ENCODE results near the gene APPL1.
"Not testable (repeated sequence)": the region's sequence is repeated elsewhere in the genome, so short reads cannot be mapped to it uniquely, and the experiment has no call there.

The APPL1 gene

DNA sequence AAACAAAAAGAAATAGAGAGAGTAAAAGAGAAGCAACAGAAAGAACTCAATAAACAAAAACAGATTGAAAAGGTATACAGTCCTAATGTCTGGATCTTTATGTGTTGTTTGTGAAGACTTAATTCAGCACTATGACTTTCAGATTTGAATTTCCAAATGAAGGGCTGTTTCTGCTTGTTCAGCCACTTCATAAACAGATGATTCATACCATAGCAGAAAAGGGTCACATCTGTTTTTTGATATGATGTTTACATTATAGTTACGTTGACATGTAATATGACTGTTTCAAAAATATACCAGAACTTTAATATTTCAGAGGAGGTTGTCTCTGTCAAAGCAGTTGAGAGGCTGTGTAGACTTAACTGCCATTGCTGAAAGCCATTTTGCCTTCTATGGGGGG, 40.9 kb downstream of the APPL1 start:
- no peak for DNase-seq (ENCODE audit: low spot score)

DNA sequence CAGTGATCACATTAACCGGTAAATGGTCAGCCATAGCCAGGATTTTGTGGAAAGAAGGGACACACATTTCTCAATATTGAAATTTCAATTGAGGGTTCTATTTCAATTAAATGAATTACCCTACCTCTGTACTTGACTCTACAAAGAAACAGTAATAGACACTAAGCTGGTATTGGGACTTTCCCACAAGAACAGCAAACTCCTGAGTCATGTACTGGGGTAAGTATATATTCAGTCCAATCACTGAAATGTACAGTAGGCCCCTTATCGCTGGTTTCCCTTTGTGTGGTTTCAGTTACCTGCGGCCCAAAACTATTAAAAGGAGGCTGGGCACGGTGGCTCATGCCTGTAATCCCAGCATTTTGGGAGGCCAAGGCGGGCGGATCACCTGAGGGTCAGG, 47.3 kb downstream of the APPL1 start:
- no peak for DNase-seq (ENCODE audit: low spot score)

DNA sequence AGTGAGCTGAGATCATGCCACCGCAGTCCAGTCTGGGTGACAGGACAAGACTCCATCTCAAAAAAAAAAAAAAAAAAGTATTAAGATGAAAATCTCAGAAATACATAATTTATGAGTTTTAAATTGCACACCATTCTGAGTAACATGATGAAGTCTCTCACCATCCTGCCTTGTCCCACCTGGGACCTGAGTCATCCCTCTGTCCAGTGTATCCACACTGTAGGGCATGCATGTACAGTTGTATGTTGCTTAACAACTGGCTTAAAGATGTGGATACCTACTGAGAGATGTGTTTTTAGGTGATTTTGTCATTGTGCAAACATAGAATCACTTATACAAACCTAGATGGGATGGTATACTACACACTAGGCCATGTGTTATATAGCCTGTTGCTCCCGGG, 47.9 kb downstream of the APPL1 start:
- no peak for DNase-seq (ENCODE audit: low spot score)

DNA sequence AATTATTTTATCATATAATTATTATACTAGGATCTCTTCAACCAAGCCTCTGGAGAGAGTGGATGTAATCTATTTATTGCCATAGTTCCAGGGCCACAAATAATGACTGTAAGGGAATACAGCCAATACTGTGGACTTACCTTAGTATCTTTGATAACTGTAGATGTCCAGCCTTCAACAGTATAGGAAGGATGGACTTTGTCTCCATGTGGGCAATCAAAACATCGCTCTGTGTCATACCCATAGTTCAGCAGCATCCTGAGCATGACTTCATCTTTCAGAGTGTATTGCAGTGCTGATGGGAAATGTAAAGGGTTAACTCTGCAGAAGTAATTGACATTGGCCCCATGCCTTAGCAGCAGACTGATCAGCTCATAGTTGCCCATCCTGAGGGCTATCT, 50.7 kb downstream of the APPL1 start:
- DNase-seq (ENCODE audit: low spot score), result no peak

DNA sequence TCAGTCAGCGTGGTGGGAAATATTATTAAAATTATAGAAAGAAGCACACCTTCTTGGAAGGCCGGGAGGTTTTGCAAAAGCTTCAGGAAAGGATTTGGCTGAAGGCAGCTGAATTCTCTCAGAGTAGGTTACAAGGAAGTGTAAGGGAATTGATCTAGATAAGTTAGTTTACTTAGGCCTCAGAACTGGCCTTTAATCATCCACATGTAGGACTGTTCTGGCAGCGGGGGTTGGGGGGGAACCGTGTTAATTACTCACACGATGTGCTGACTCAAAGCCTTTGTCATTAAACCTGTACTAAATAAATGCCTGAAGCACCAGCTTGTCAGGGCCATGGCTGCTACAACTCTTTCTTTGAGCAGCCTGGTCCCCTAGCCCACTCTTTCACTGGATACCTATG, 52.2 kb downstream of the APPL1 start:
- no peak for DNase-seq (ENCODE audit: low spot score)

DNA sequence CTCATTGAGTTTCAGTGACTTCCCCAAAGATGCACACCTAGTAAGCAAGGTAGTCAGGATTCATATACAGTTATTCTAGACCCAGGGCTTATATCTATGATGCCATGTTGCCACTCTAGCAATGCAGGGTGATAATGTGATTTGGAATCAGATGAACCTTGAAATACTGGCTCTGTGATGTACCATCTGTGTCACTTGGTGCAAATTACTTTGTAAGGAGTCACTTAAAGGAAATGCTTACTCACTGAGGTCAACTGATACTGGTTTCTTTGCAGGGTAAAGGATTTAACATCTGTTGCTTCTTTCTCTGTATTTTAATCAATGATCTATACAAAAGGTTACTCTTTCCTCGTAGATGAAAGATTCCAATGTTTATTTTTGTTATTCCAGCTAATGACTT, 54.2 kb downstream of the APPL1 start:
- peak; percentile 9 for DNase-seq (ENCODE audit: low spot score)

DNA sequence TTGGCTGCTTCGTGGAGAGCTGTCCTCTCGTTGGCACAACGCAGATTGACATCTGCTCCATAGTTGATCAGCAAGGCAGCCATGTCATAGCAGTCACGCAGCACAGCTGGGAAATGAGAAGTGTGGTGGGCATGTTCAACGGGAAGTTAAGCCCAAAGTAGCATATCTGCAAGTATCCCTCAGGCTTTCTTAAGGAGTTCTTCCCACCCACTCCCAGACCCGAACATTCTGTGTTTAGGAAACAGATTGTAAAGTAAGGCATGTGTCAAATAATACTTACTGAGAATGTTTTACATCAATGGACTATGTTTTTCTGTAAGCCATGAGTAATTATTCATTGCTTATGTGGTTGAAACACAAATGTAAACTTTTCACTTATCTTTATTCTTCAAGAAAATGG, 55.8 kb downstream of the APPL1 start:
- DNase-seq (ENCODE audit: low spot score), result no peak

DNA sequence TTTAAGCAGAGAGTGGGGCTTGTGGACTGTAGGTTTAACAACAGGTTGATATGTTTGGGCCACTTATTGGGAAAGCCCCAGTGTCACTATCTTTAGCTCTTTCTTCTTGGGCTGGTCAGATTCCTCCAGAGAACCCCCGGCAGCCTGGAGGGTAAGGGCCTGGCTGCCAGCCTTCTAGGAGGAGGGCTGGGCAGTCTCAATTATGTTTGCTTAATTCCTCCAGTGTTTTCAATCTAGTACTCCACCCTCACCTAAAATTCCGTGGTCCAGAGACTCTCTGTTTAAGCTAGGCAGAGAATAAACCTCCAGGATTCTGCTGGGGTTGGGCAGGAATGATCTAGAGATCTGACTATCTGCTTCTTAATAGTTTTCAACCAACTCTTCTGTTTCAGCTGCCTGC, 59.7 kb downstream of the APPL1 start:
- DNase-seq (ENCODE audit: low spot score), result no peak

DNA sequence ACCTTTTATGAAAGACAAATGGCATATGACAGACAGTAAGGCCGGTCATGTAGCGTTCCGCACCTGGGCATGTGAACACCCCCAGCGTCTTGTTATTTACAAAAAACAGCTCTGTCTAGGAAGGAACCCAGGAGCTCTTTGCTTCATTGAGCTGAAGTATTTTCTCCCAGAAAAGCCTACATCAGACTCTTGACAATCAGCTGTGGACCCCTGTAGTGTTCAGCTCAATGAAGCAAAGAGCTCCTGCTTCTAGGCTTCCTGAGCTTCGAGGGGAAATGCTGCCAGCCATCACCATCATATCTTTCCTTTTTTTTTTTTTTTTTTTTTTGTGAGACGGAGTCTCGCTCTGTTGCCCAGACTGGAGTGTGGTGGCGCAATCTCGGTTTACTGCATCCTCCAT, 60.9 kb downstream of the APPL1 start:
- no peak for DNase-seq (ENCODE audit: low spot score)

DNA sequence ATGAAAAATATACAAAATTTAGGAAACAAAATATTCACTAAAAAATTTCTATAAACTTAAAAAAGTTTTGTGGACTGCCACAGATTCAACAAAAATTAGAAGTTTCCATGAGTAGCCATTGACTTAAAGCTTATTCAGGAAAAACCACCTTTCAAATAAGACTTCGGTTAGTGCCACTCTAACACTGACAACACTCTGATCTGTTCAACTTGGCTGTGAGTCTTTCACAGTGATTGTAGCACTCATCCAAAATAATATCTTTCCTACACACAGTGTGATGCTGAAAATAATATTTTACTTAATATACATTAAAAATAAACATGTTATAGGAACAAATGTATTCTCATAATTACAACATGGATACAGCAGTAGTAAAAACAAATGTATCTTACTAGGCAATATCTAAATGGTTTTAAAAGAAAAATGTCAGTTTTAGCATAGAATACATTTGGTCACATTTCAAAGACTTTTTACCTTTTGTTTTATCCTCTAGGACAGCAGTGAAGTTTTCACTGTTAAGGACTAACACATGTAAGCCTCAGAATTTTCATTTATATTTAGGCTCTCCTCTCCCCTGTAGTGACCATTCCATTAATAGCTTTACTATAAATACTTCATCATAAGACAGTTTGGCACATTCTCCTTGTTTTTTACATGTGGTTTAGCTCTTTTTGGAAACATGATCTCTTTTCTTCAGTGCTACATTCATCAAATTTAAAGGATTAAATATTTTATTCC, 64.8 kb downstream of the APPL1 start, which contains the start of gene ASB14:
TSS of gene ASB14 (minus strand) at position 527 of the 738 bp plus-strand sequence. CDS start 652 bp downstream, outside the sequence.
- no peak for DNase-seq (ENCODE audit: low spot score)

DNA sequence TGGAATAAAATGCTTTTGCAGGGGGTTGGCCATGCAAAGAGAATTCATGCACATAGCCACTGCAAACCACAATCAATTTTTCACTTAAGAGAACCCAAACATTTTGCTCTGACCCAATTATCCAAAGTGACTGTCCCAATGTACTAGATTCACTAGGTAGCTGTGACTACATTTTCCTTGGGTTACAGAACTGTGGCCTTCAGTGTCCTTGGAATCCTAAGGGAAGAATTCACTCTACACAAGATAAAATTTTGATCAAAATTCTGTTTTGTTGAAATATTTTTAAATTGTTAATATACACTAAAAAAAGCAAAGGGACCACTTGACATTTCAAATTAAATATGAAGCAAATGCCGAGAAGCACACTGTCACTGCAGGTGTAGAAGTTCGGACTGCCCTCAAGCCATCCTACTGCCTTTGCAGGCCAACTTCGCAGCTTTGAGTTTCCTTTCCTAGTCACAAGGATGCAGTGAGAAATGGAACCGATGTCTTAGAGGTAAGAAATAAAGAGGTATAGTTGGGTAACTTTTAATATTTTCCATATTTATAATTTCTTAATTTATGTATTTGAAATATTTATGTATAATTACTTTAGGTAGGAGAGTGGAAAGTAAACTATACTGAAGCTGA, 65.5 kb downstream of the APPL1 start:
- DNase-seq (ENCODE audit: low spot score), result no peak

DNA sequence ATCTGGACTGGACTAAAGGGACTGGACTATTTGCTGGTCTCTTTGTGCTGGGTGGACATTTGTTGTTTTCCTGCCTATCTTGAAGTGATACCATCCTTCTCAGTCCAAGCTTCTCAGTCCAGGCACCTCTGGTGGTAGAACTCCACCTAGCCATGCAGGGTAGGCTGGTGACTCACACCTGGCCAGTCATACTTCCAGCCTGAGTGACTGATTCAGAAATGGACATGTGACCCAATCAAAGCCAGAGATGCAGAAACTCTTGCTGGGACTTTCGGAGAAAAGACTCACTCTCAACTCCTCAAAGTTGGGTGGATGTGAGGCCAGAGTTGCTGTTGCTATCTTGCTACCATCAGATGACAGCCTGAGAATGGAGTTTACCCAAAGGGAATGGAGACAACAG, 70.5 kb downstream of the APPL1 start:
- peak; percentile 13 for DNase-seq (ENCODE audit: low spot score)

DNA sequence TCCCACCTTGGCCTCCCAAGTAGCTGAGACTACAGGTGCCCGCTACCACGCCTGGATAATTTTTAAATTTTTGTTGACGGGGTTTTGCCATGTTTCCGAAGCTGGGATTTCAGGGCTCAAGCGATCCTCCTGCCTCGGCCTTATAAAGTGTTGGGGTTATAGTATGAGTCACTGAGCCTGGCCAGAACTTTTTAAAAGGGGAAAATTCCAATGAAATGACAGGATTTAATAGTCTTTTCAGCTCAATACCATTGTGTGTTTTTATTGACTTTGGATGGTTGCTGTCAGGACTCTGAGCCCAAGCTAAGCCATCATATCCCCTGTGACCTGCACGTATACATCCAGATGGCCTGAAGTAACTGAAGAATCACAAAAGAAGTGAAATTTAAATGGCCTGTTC, 76.0 kb downstream of the APPL1 start:
- not testable (repeated sequence) for DNase-seq (ENCODE audit: low spot score)

DNA sequence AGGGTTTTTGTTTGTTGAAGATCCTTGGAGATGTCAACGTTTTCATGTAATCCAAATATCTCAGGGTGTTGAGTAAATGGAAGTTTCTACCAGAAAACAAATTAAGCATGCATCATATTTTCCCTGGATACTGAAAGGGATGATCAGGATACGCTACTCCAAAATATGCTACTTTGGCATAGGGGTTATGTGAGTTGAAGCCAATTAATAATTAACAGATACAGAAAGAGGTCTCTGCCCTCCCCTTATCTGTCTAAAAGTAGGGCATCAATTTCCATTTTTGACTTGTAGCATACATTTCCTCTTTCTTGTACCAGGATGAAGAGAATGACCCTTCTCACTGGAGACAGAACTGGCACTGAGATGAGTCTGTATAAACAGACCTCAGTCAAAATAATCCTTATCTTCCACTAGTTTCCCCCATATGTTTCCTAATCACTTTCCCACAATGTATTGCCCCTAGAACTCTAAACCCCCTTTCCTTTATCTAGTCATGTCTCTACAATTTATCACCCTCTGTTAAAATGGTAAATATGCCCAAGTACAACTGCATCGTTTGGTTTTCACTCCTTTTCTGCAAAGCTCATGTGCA, 82.3 kb downstream of the APPL1 start:
- no peak for DNase-seq (ENCODE audit: low spot score)

DNA sequence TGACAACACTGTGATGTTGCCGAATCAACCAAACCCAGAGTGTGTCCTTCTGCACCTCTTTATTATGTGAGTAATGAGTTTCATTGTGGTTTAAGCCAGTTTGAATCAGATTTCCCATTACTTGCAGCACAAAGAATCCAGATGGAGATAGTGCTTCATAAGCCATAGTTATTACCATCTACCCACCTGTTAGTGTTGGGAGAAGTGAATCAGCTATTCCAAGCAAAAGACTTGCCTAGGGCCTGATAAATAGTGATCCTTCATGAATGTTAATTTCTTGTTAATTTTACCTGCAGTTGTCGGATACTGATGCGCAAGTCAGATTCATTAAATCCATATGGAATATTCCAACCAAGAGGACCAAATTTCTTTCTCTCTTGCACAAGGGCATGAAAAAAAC, 86.7 kb downstream of the APPL1 start:
- no peak for DNase-seq (ENCODE audit: low spot score)

All from AG20443 (cell line).